ENCODE results near the gene COMP.

The COMP gene

GRCh38 chr19:18804139-18804601, 13.1 kb upstream of the COMP start:
- H3K27ac ChIP-seq, result no peak overlapping the region
- no peak overlapping the region for H2AFZ ChIP-seq
- no peaks in the 10 kb centered on the region for H3K4me1 ChIP-seq
- TF ChIP-seq CTCF (IDR thresholded peaks at IDR 0.05), result no peak
- no peak overlapping the region for H3K4me2 ChIP-seq (ENCODE audit: low read length)
- H3K9me3 ChIP-seq (ENCODE audit: control insufficient read depth, low read length), result no peaks in the 10 kb centered on the region
- no peak overlapping the region for H3K9ac ChIP-seq
- no peaks in the 10 kb centered on the region for H3K36me3 ChIP-seq (ENCODE audit: control insufficient read depth, insufficient read depth, low read length)
- H3K4me3 ChIP-seq (ENCODE audit: low read depth, low read length), result no peak overlapping the region
- no peaks in the 10 kb centered on the region for H3K27me3 ChIP-seq (ENCODE audit: control insufficient read depth, insufficient read depth, low read length)
- no peaks in the 10 kb centered on the region for H3K79me2 ChIP-seq

GRCh38 chr19:18803550-18804138, 12.5 kb upstream of the COMP start:
- Histone ChIP-seq H3K4me2 (ENCODE audit: low read length) (no peak overlapping the region), H3K4me1 (no peaks in the 10 kb centered on the region), H3K4me3 (ENCODE audit: low read depth, low read length) (no peak overlapping the region), H3K79me2 (no peaks in the 10 kb centered on the region), H3K9ac (no peak overlapping the region), H3K36me3 (ENCODE audit: control insufficient read depth, insufficient read depth, low read length) (no peaks in the 10 kb centered on the region), H3K9me3 (ENCODE audit: control insufficient read depth, low read length) (no peaks in the 10 kb centered on the region), H3K27me3 (ENCODE audit: control insufficient read depth, insufficient read depth, low read length) (no peaks in the 10 kb centered on the region), H2AFZ (no peak overlapping the region), H3K27ac (no peak overlapping the region)
- no peak for TF ChIP-seq CTCF (IDR thresholded peaks at IDR 0.05)

- H3K79me2 ChIP-seq, result no peaks in the 10 kb centered on the region
- H3K4me2 ChIP-seq (ENCODE audit: low read length), result no peak overlapping the region
- H3K27ac ChIP-seq, result no peak overlapping the region
- no peak for TF ChIP-seq CTCF (IDR thresholded peaks at IDR 0.05)
- H3K27me3 ChIP-seq (ENCODE audit: control insufficient read depth, insufficient read depth, low read length), result no peaks in the 10 kb centered on the region
- H3K4me3 ChIP-seq (ENCODE audit: low read depth, low read length), result no peak overlapping the region
- no peaks in the 10 kb centered on the region for H3K36me3 ChIP-seq (ENCODE audit: control insufficient read depth, insufficient read depth, low read length)
- no peak overlapping the region for H2AFZ ChIP-seq
- H3K9me3 ChIP-seq (ENCODE audit: control insufficient read depth, low read length), result no peaks in the 10 kb centered on the region
- H3K9ac ChIP-seq, result no peak overlapping the region
- no peaks in the 10 kb centered on the region for H3K4me1 ChIP-seq
Measured at GRCh38 chr19:18802354-18802753, 11.2 kb upstream of the COMP start.

- no peaks in the 10 kb centered on the region for H3K9me3 ChIP-seq (ENCODE audit: control insufficient read depth, low read length)
- H3K9ac ChIP-seq, result no peak overlapping the region
- H3K36me3 ChIP-seq (ENCODE audit: control insufficient read depth, insufficient read depth, low read length), result no peaks in the 10 kb centered on the region
- TF ChIP-seq CTCF (IDR thresholded peaks at IDR 0.05), result no peak
- H3K4me2 ChIP-seq (ENCODE audit: low read length), result no peak overlapping the region
- H3K4me1 ChIP-seq, result no peaks in the 10 kb centered on the region
- H3K27me3 ChIP-seq (ENCODE audit: control insufficient read depth, insufficient read depth, low read length), result no peaks in the 10 kb centered on the region
- no peak overlapping the region for H3K27ac ChIP-seq
- no peaks in the 10 kb centered on the region for H3K79me2 ChIP-seq
- H2AFZ ChIP-seq, result no peak overlapping the region
- no peak overlapping the region for H3K4me3 ChIP-seq (ENCODE audit: low read depth, low read length)
Measured at GRCh38 chr19:18800636-18801035, 9.5 kb upstream of the COMP start.

GRCh38 chr19:18800079-18800478, 9.0 kb upstream of the COMP start:
- Histone ChIP-seq H3K4me3 (ENCODE audit: low read depth, low read length) (no peak overlapping the region), H3K9ac (no peak overlapping the region), H3K27ac (no peak overlapping the region), H3K79me2 (no peaks in the 10 kb centered on the region), H3K9me3 (ENCODE audit: control insufficient read depth, low read length) (no peaks in the 10 kb centered on the region), H3K36me3 (ENCODE audit: control insufficient read depth, insufficient read depth, low read length) (no peaks in the 10 kb centered on the region), H3K27me3 (ENCODE audit: control insufficient read depth, insufficient read depth, low read length) (no peaks in the 10 kb centered on the region), H3K4me2 (ENCODE audit: low read length) (no peak overlapping the region), H3K4me1 (no peaks in the 10 kb centered on the region), H2AFZ (no peak overlapping the region)
- TF ChIP-seq CTCF (IDR thresholded peaks at IDR 0.05), result no peak

All from parathyroid adenoma (tissue), 2 donors.